Effector memory CD4-positive, alpha-beta T cell (primary cell): ENCODE results near the gene SNX6.
"Not testable (repeated sequence)": the region's sequence is repeated elsewhere in the genome, so short reads cannot be mapped to it uniquely, and the experiment has no call there.

Experiments
- DNase-seq, 3 donors: peaks; one replicate each; pipeline ENCODE4 v3.0.0-alpha.2; 2020
- H3K27ac ChIP-seq: 2 replicates; pipeline ENCODE4 v1.7.0; 2013; ENCODE audit warnings: mild to moderate bottlenecking, low read length, moderate library complexity; ENCODE audit not compliant: insufficient read depth, poor library complexity, severe bottlenecking
- H3K27me3 ChIP-seq: replicated peaks from 2 replicates; pipeline ENCODE4 v1.7.0; 2013; ENCODE audit warnings: mild to moderate bottlenecking, low read length; ENCODE audit not compliant: insufficient read depth, control insufficient read depth, poor library complexity, severe bottlenecking
- H3K36me3 ChIP-seq: 2 replicates; pipeline ENCODE4 v1.7.0; 2013; ENCODE audit warnings: mild to moderate bottlenecking, low read length, moderate library complexity; ENCODE audit not compliant: control insufficient read depth, insufficient read depth
- H3K4me1 ChIP-seq: 2 replicates; pipeline ENCODE4 v1.7.0; 2013; ENCODE audit warnings: low read length, mild to moderate bottlenecking; ENCODE audit not compliant: control insufficient read depth, insufficient read depth, poor library complexity, severe bottlenecking
- H3K4me3 ChIP-seq: 2 replicates; pipeline ENCODE4 v1.7.0; 2013; ENCODE audit warnings: low read length, low read depth, mild to moderate bottlenecking; ENCODE audit not compliant: insufficient read depth, poor library complexity, severe bottlenecking
- H3K9me3 ChIP-seq: 2 replicates; pipeline ENCODE4 v1.7.0; 2013; ENCODE audit warnings: mild to moderate bottlenecking, low read length, moderate library complexity; ENCODE audit not compliant: control insufficient read depth

Gene SNX6

DNA sequence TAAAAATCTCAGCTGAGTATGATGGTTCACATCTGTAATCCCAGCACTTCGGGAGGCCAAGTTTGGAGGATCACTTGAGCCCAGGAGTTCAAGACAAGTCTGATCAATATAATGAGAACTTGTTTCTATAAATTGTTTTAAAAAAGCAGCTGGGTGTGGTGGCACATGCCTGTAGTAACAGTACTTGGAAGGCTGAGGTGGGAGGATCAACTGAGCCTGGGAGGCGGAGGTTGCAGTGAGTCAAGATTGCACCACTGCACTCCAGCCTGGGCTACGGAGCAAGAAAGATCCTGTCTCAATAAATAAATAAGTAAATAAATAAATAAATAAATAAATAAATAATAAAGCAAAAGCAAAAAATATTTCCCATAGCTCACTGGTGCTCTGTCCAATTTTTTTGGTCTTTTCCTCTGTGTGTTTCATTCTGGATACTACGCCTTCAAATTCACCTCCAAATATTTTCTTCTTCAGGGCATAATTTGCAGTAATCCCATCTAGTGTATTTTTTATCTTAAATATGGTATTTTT lies 32.7 kb upstream of the SNX6 start:
- Histone ChIP-seq H3K9me3 (no peaks in the 10 kb centered on the region), H3K4me3 (no peak overlapping the region), H3K27ac (no peak overlapping the region), H3K4me1 (peaks cover 9% of the 10 kb centered on the region), H3K36me3 (no peaks in the 10 kb centered on the region), H3K27me3 (no peaks in the 10 kb centered on the region)
- no peak for DNase-seq

DNA sequence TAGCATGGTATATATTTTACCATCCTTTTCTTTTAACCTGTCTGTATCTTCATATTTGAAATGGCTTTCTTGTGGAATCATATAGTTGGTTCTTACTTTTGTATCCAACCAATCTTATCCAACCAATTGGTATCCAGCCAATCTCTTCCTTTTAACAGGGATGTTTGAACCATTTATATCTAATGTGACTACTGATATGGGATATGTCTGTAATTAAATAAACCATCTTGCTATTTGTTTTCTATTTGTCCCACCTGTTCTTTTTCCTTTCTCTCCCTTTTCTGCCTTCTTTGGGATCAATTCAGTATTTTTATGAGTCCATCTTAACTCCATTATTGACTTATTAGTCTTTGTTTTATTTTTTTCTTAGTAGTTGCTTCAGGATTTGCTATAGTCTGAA lies 30.8 kb upstream of the SNX6 start:
- Histone ChIP-seq H3K9me3 (no peaks in the 10 kb centered on the region), H3K27ac (no peak overlapping the region), H3K27me3 (no peaks in the 10 kb centered on the region), H3K4me1 (peaks cover 5% of the 10 kb centered on the region), H3K36me3 (no peaks in the 10 kb centered on the region), H3K4me3 (no peak overlapping the region)
- no peak for DNase-seq

DNA sequence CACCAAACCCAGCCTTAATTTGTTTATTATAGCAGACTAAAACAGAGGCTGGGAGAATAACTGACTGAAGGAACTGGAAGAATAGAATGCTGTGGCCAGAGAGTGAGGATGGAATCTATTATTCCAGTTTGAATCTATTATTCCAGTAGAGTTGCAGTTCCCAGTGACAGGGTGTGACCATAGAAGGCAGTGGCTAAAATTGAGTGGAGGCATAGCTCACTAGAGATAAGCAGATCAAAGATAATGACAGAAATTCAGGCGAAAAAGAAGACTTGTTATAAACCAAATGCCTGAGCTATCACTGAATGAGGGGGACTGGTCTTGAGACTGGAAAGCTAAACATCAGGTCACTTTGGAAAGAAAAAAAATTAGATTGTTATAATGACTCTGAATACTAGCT lies 26.0 kb upstream of the SNX6 start:
- Histone ChIP-seq H3K4me1 (no peaks in the 10 kb centered on the region), H3K27me3 (no peaks in the 10 kb centered on the region), H3K36me3 (no peaks in the 10 kb centered on the region), H3K4me3 (no peak overlapping the region), H3K9me3 (no peaks in the 10 kb centered on the region), H3K27ac (no peak overlapping the region)
- DNase-seq = no peak

DNA sequence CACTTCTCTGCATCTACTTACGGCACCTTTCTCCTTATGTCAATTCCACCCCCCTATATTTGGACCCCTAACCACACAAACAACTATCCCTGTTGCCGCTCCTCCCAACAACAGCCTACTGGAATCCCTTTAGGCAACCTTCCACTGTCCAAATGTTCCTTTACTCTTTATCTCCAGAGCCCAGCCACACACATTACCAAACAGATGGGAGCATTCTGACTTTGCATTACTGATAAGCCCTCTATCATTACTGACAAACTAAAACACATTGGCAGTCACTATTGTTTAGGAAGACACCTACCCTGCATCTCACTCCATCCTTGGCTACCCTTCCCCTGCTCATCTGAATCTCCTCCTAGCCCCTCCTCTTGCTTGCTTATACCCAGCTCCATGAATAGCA lies 23.1 kb upstream of the SNX6 start:
- H3K27me3 ChIP-seq, H3K27ac ChIP-seq, H3K4me3 ChIP-seq, H3K36me3 ChIP-seq, H3K9me3 ChIP-seq, H3K4me1 ChIP-seq, DNase-seq: not testable (repeated sequence)

DNA sequence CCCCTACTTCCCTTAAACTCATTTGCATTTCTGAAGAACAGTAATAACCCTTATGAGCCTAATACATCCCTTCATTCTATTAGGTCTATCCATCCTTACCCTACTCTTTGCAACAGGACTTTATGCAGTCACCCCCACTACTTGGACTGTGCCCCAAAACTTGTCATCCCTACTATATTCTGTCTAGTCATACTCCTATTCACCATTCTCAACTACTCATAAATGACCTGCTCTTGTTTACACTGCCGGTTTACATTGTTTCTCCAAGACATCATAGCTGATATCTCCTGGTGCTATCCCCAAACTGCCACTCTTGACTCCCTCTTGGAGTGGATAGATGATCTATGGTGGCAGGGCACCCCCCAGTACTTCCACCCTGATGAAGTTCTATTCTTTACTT lies 22.4 kb upstream of the SNX6 start:
- H3K27me3 ChIP-seq, H3K9me3 ChIP-seq, H3K36me3 ChIP-seq, H3K4me1 ChIP-seq, H3K4me3 ChIP-seq, H3K27ac ChIP-seq, DNase-seq: not testable (repeated sequence)

DNA sequence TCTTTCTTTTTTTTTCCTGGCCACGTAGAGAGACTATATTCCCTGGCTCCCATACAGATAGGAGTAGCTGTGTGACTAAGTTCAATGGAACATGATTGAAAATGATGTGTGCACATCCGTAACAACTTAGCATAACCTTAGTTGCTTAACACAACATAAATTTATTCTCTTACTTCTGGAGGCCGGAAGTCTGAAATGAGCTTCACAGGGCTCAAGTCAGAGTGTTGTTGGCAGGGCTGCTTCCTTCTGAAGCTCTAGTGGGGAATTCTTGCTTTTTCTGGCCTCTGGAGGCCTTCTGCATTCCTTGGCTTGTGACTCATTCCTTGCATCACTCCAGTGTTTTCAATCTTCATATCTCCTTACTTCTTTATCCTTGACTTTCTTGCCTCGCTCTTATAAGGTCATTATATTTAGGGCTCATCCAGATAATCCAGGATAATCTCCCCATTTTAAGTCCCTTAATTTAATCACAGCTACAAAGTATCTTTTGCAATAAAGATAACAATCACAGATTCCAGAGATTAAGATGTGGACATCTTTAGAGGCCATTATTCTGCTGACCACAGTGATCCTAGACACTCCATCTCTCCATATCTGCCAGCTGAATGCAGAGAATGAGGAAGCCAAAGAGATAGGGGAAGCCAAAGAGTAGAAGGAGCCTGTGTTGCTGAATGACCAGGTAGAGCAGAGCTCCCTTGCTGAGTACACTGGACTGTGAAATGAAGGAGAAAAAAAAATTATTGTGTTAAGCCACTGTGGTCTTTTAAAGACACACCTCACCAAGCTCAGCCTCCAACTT lies 21.0 kb upstream of the SNX6 start:
- Histone ChIP-seq H3K27ac (no peak overlapping the region), H3K9me3 (no peaks in the 10 kb centered on the region), H3K4me3 (no peak overlapping the region), H3K36me3 (no peaks in the 10 kb centered on the region), H3K4me1 (no peaks in the 10 kb centered on the region), H3K27me3 (no peaks in the 10 kb centered on the region)
- no peak for DNase-seq

DNA sequence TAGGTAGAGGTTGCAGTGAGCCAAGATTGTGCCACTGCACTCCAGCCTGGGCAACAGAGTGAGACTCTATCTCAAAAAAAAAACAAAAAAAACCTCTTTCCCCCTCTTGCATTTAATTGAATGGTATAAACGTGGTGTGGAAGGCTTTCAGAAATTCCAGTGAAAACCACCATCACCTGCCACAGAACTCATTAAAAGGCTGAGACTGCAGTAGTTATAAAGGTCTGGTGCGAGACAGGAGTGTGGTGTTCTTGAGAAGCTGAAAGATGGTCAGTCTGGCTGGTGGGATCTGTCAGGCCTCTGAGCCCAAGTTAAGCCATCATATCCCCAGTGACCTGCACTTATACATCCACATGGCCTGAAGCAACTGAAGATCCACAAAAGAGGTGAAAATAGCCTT lies 20.1 kb upstream of the SNX6 start:
- not testable (repeated sequence) for DNase-seq, H3K4me1 ChIP-seq, H3K27ac ChIP-seq, H3K36me3 ChIP-seq, H3K4me3 ChIP-seq, H3K27me3 ChIP-seq, H3K9me3 ChIP-seq

DNA sequence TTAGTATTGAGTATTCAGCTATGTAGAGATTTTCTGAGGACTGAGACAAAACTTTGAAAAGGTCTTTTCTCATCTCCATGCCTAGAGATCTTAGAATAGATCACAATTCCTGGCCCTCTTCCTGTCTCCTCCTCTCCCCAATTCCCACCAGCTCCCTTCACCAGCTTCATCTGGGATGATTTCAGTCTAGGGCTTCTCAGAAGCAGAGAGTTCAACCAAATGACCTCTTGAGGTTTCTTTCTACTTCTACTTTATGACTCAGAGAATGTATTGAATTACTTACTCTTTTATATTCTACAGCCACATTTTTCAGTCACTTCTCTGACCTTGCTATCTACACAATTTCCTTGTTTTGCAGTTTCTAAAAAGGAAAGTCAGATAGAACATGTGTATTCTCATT lies 19.4 kb upstream of the SNX6 start:
- no peak for DNase-seq
- no peak overlapping the region for H3K27ac ChIP-seq

DNA sequence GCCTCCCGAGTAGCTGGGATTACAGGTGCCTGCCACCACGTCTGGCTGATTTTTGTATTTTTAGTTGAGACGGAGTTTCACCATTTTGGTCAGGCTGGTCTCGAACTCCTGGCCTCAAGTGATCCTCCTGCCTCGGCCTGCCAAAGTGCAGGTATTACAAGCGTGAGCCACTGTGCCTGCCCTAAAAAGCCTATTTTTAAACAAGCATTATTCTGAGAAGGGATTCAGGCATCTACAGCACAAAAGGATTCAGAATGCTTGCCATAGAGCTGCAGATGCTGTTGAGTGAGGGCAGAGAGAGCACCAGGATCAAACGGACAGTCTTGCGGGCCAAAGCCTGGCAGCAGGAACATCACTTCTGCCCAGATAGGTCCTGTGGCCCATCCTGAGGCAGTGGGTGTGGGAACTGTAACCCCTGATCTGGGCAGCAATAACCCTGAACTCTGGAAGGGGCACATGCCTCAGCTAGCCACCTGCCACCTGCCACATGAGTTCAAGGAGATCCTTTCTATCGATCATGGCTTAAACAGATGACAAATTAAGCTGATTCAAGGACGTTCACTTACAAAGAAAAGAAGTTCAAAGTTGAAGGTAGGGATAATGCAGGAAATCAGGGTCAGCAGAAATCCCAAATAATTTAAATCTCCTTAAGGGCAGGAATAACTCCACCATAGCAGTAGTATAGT lies 16.8 kb upstream of the SNX6 start:
- no peaks in the 10 kb centered on the region for H3K9me3 ChIP-seq

More for the DNA sequence above, 19.4 kb upstream of the SNX6 start:
- H3K36me3 ChIP-seq = no peaks in the 10 kb centered on the region
- no peaks in the 10 kb centered on the region for H3K4me1 ChIP-seq
- no peaks in the 10 kb centered on the region for H3K27me3 ChIP-seq
- no peak overlapping the region for H3K4me3 ChIP-seq
- H3K9me3 ChIP-seq = no peaks in the 10 kb centered on the region

DNA sequence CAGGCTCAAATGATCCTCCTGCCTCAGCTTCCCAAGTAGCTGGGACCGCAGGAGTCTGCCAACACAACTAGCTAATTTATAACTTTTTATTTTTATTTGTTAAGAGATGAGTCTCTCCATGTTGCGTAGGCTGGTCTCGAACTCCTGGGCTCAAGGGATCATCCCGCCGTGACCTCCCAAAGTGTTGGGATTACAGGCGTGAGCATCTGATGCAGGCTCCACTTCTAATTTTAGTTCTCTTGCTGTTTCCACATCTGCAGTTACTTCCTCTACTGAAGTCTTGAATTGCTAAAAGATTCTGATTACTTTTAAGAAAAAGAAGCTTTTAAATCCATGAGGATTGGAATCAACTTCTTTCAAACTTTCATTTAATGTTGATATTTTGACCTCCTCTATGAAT lies 13.4 kb upstream of the SNX6 start:
- no peak overlapping the region for H3K4me3 ChIP-seq
- H3K36me3 ChIP-seq = no peaks in the 10 kb centered on the region
- H3K9me3 ChIP-seq = no peaks in the 10 kb centered on the region
- no peaks in the 10 kb centered on the region for H3K4me1 ChIP-seq
- no peak for DNase-seq
- H3K27me3 ChIP-seq = no peaks in the 10 kb centered on the region
- H3K27ac ChIP-seq = no peak overlapping the region

More for the DNA sequence above, 16.8 kb upstream of the SNX6 start:
- Histone ChIP-seq H3K4me1 (no peaks in the 10 kb centered on the region), H3K27ac (no peak overlapping the region), H3K27me3 (no peaks in the 10 kb centered on the region), H3K4me3 (no peak overlapping the region), H3K36me3 (no peaks in the 10 kb centered on the region)
- no peak for DNase-seq
